ENCODE measurements around the gene SLIT3.

SLIT3 gene

GRCh38 chr5:168712280-168712924 is 588.5 kb downstream of the SLIT3 start:
- no peak for TF ChIP-seq CTCF (conservative IDR thresholded peaks at IDR 0.05; ENCODE audit: low read depth, low read length)
- peak; percentile 91 for DNase-seq (ENCODE audit: low read depth)
- no peak overlapping the region for H3K4me3 ChIP-seq (ENCODE audit: low read length)

- TF ChIP-seq CTCF (conservative IDR thresholded peaks at IDR 0.05; ENCODE audit: low read depth, low read length), result no peak
- no peak for DNase-seq (ENCODE audit: low read depth)
- H3K4me3 ChIP-seq (ENCODE audit: low read length), result no peak overlapping the region
Measured at GRCh38 chr5:168710706-168711105, 590.2 kb downstream of the SLIT3 start.

GRCh38 chr5:168707716-168708695 is 592.9 kb downstream of the SLIT3 start:
- no peak for DNase-seq (ENCODE audit: low read depth)
- TF ChIP-seq CTCF (conservative IDR thresholded peaks at IDR 0.05; ENCODE audit: low read depth, low read length), result no peak
- no peak overlapping the region for H3K4me3 ChIP-seq (ENCODE audit: low read length)

GRCh38 chr5:168706655-168707069 is 594.3 kb downstream of the SLIT3 start:
- TF ChIP-seq CTCF (conservative IDR thresholded peaks at IDR 0.05; ENCODE audit: low read depth, low read length), result peak; percentile 88
- H3K4me3 ChIP-seq (ENCODE audit: low read length), result no peak overlapping the region
- peak; percentile 24 for DNase-seq (ENCODE audit: low read depth)

GRCh38 chr5:168705321-168705720 is 595.6 kb downstream of the SLIT3 start:
- no peak overlapping the region for H3K4me3 ChIP-seq (ENCODE audit: low read length)
- DNase-seq (ENCODE audit: low read depth), result no peak
- no peak for TF ChIP-seq CTCF (conservative IDR thresholded peaks at IDR 0.05; ENCODE audit: low read depth, low read length)

- no peak for DNase-seq (ENCODE audit: low read depth)
- H3K4me3 ChIP-seq (ENCODE audit: low read length), result no peak overlapping the region
- no peak for TF ChIP-seq CTCF (conservative IDR thresholded peaks at IDR 0.05; ENCODE audit: low read depth, low read length)
Measured at GRCh38 chr5:168702511-168702910, 598.4 kb downstream of the SLIT3 start.

Measured in retinal pigment epithelial cell (primary cell).